ENCODE data around the gene ARVCF.
"Not testable (repeated sequence)": the region's sequence is repeated elsewhere in the genome, so short reads cannot be mapped to it uniquely, and the experiment has no call there.

The ARVCF gene

GRCh38 chr22:19959043-19959586, 57.5 kb downstream of the ARVCF start:
- no peak for DNase-seq

GRCh38 chr22:19958083-19959042, 58.3 kb downstream of the ARVCF start:
- DNase-seq, result no peak

- DNase-seq, result no peak
Measured at GRCh38 chr22:19957445-19957844, 59.2 kb downstream of the ARVCF start.

- DNase-seq, result no peak
Measured at GRCh38 chr22:19955241-19956128, 61.1 kb downstream of the ARVCF start.

GRCh38 chr22:19951346-19951745, 65.3 kb downstream of the ARVCF start:
- no peak for DNase-seq

GRCh38 chr22:19948057-19948760, 68.4 kb downstream of the ARVCF start:
- no peak for DNase-seq

- DNase-seq, result no peak
Measured at GRCh38 chr22:19943082-19944026, 73.3 kb downstream of the ARVCF start.

GRCh38 chr22:19942157-19943081, 74.2 kb downstream of the ARVCF start:
- no peak for DNase-seq

GRCh38 chr22:19941365-19942082, 75.1 kb downstream of the ARVCF start, which contains the start of the genes COMT and TXNRD2:
Gene COMT, plus strand, starts transcription at chr22:19941772. Its CDS starts 20,755 bp downstream, at chr22:19962527.
Gene TXNRD2, minus strand, starts transcription at chr22:19941818. Its CDS starts 15 bp downstream, at chr22:19941803.
- no peak for DNase-seq

- DNase-seq, result no peak
Measured at GRCh38 chr22:19940536-19941364, 75.9 kb downstream of the ARVCF start.

GRCh38 chr22:19937616-19938473, 78.8 kb downstream of the ARVCF start:
- DNase-seq, result no peak

GRCh38 chr22:19936513-19936912, 80.1 kb downstream of the ARVCF start:
- no peak for DNase-seq

- DNase-seq, result not testable (repeated sequence)
Measured at GRCh38 chr22:19935123-19935718, 81.4 kb downstream of the ARVCF start.

- no peak for DNase-seq
Measured at GRCh38 chr22:19933341-19934241, 83.0 kb downstream of the ARVCF start.

GRCh38 chr22:19932367-19933206, 84.0 kb downstream of the ARVCF start:
- DNase-seq, result no peak

Measured in GOT3 (cell line).